GM10266 (cell line): ENCODE results near the gene KCNJ15.

Experiments used
- DNase-seq: peaks from one replicate; pipeline ENCODE4 v3.0.0; 2012; ENCODE audit errors: extremely low spot score
- TF ChIP-seq, protein P1 (sequence below): IDR thresholded peaks from 2 replicates; pipeline ENCODE4 v1.5.1; 2012; ENCODE audit warnings: mild to moderate bottlenecking, low read depth; ENCODE audit not compliant: control insufficient read depth, insufficient read depth; ENCODE audit errors: missing control alignments

KCNJ15 gene

GRCh38 chr21:38299671-38300070 is 42.9 kb downstream of the KCNJ15 start:
- no peak for DNase-seq
- TF ChIP-seq, protein P1, sequence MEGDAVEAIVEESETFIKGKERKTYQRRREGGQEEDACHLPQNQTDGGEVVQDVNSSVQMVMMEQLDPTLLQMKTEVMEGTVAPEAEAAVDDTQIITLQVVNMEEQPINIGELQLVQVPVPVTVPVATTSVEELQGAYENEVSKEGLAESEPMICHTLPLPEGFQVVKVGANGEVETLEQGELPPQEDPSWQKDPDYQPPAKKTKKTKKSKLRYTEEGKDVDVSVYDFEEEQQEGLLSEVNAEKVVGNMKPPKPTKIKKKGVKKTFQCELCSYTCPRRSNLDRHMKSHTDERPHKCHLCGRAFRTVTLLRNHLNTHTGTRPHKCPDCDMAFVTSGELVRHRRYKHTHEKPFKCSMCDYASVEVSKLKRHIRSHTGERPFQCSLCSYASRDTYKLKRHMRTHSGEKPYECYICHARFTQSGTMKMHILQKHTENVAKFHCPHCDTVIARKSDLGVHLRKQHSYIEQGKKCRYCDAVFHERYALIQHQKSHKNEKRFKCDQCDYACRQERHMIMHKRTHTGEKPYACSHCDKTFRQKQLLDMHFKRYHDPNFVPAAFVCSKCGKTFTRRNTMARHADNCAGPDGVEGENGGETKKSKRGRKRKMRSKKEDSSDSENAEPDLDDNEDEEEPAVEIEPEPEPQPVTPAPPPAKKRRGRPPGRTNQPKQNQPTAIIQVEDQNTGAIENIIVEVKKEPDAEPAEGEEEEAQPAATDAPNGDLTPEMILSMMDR = no peak

GRCh38 chr21:38300141-38300578 is 43.4 kb downstream of the KCNJ15 start:
- no peak for DNase-seq
- TF ChIP-seq, protein P1 = no peak

DNA sequence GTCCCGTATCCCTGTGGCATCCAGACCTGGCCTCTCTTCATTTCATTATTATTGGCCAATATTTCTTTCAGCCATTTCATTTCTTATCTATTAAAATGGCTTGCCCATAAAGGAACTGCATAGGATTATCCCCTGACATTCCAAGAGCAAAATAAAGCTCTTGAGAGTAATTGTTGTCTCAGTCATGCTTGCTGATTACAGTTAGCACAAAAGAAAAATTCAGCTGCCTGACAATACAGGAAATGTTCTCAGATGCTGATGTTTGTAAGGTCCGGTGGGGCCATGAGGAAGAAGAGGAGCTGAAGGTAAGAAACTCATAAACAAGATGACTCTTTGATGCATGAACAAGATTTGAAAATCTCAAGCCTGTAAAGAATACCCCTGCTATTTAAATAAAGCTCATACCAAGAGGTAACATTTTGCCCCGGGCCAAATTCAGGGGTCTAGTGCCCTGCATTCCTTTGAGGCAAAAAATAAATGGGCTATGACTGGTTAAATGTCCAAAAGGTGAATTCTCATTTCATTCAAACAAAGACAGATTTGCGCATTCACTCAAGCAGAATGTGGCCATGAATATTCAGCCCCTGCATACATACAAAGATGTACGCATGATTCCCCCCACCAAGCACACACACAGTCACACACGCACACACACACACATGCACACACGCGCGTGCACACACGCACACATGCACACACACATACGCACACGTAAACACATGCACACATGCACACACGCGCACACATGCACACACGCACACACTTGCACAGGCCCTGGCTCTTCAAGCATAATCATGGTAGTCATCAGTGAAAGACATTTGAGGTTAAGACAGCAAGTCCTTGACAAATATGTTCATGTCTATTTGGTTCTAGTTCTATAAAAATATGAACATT is 44.8 kb downstream of the KCNJ15 start:
- TF ChIP-seq, protein P1 = no peak
- DNase-seq = no peak

GRCh38 chr21:38303300-38303699 is 46.5 kb downstream of the KCNJ15 start:
- TF ChIP-seq, protein P1 = no peak
- no peak for DNase-seq

DNA sequence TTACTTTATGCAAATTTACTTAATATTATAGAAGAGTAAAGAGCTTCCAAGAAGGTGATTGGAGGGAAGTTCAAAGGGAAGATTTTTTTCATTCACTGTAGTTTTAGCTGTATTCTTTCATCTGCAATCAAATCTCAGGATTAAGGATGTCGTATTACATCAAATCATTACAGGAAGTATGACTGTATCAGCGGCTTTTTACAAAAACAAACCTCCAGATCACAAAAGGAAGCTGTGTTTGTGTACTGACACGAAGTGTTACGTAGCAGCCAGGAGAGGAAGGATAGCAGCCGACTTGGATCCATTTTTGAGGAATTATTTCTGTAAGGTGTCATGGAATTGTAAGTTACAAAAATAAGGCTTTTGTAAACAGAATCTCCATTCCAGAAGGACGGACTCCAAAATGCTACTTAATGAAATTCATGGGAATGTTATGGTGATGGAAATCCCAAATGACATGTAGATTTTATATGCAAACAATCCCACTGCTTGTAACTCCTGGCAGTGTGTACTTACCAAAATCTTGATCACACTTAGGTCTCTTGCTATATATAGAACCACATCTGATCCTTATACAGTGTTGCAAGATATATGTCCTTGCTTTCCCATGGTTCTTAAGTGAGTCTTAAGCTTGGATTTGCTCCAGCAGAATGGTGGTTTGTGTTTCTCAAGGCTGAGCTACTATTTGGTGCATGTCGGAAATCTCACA is 49.8 kb downstream of the KCNJ15 start:
- TF ChIP-seq, protein P1 = no peak
- DNase-seq = no peak

- DNase-seq = no peak
These were observed 51.2 kb downstream of the KCNJ15 start for GRCh38 chr21:38307771-38308531.

More at GRCh38 chr21:38307771-38308531, 51.2 kb downstream of the KCNJ15 start:
- TF ChIP-seq, protein P1 = no peak
